HepG2 (cell line): Measurements from ENCODE around the gene PDIA5. TPM values are rescaled to one million over a fixed set of nuclear protein-coding genes. Genes with fewer than 3 reads are reported as not detected.

Experiments used
- CEBPG ChIP-seq: IDR thresholded peaks from 2 replicates; pipeline ENCODE4 v1.6.1; 2016
- HMG20B ChIP-seq: conservative IDR thresholded peaks from 2 replicates; pipeline ENCODE4 v1.6.1; 2016; ENCODE audit warnings: missing genetic modification reagents, missing compliant biosample characterization
- HNF4A ChIP-seq: sonication (generic); formaldehyde crosslinking; IDR thresholded peaks from 2 replicates; pipeline ENCODE4 v1.4.0; 2020; ENCODE audit warnings: missing genetic modification reagents
- NCOR1 ChIP-seq: fragments of 200-600 bp; sonication (generic); IDR thresholded peaks from 2 replicates; pipeline ENCODE4 v1.7.0; 2017; ENCODE audit warnings: antibody characterized with exemption, low read length, borderline replicate concordance
- PHF5A ChIP-seq: IDR thresholded peaks from one replicate; pipeline ENCODE4 v1.6.1; 2018; ENCODE audit warnings: low read depth, missing genetic modification reagents; ENCODE audit not compliant: unreplicated experiment
- PTBP1 ChIP-seq: fragments of 200-400 bp; formaldehyde crosslinking; IDR thresholded peaks from 2 replicates; pipeline ENCODE4 v1.6.1; 2018; ENCODE audit warnings: low read length, low read depth; ENCODE audit not compliant: poor library complexity, severe bottlenecking
- RFX1 ChIP-seq: fragments of 450-650 bp; IDR thresholded peaks from 2 replicates; pipeline ENCODE4 v1.6.1; 2017
- SALL1 ChIP-seq: sonication (generic); formaldehyde crosslinking; IDR thresholded peaks from 2 replicates; pipeline ENCODE4 v1.8.0; 2022; ENCODE audit warnings: mild to moderate bottlenecking, missing genetic modification reagents
- SMAD1 ChIP-seq: sonication (generic); formaldehyde crosslinking; IDR thresholded peaks from 2 replicates; pipeline ENCODE4 v1.4.0; 2020; ENCODE audit warnings: missing genetic modification reagents, low read depth, mild to moderate bottlenecking, borderline replicate concordance
- THAP11 ChIP-seq: IDR thresholded peaks from 2 replicates; pipeline ENCODE4 v1.6.1; 2016; ENCODE audit warnings: missing biosample characterization, missing genetic modification reagents
- UBTF ChIP-seq: sonication (generic); formaldehyde crosslinking; IDR thresholded peaks from 2 replicates; pipeline ENCODE4 v1.4.0; 2020; ENCODE audit warnings: mild to moderate bottlenecking, missing genetic modification reagents
- ZC3H4 ChIP-seq: sonication (generic); formaldehyde crosslinking; IDR thresholded peaks from 2 replicates; pipeline ENCODE4 v1.4.0; 2020; ENCODE audit warnings: missing genetic modification reagents, borderline replicate concordance
- ZFP37 ChIP-seq: sonication (generic); formaldehyde crosslinking; IDR thresholded peaks from 2 replicates; pipeline ENCODE4 v1.4.0; 2020; ENCODE audit warnings: missing genetic modification reagents, borderline replicate concordance
- ZMAT5 ChIP-seq: sonication (generic); formaldehyde crosslinking; IDR thresholded peaks from 2 replicates; pipeline ENCODE4 v1.5.0; 2020; ENCODE audit warnings: mild to moderate bottlenecking, low read depth, missing genetic modification reagents, borderline replicate concordance
- ZNF432 ChIP-seq: sonication (generic); formaldehyde crosslinking; IDR thresholded peaks from 2 replicates; pipeline ENCODE4 v1.5.0; 2020; ENCODE audit warnings: missing genetic modification reagents, mild to moderate bottlenecking, borderline replicate concordance
- ZNF549 ChIP-seq: sonication (generic); formaldehyde crosslinking; IDR thresholded peaks from 2 replicates; pipeline ENCODE4 v1.5.0; 2020; ENCODE audit warnings: missing genetic modification reagents
- ZNF709 ChIP-seq: sonication (generic); formaldehyde crosslinking; IDR thresholded peaks from 2 replicates; pipeline ENCODE4 v1.5.0; 2020; ENCODE audit warnings: mild to moderate bottlenecking, missing genetic modification reagents
- ZNF772 ChIP-seq: sonication (generic); formaldehyde crosslinking; IDR thresholded peaks from 2 replicates; pipeline ENCODE4 v1.5.0; 2020; ENCODE audit warnings: mild to moderate bottlenecking, missing genetic modification reagents
- ZNF879 ChIP-seq: sonication (generic); formaldehyde crosslinking; IDR thresholded peaks from 2 replicates; pipeline ENCODE4 v1.8.1; 2023; ENCODE audit warnings: missing genetic modification reagents
- ZSCAN21 ChIP-seq: sonication (generic); formaldehyde crosslinking; IDR thresholded peaks from 2 replicates; pipeline ENCODE4 v1.8.0; 2022; ENCODE audit warnings: mild to moderate bottlenecking, missing genetic modification reagents, moderate library complexity, borderline replicate concordance
- polyA plus RNA-seq, 8 experiments: library from polyadenylated mRNA; depleted of rRNA in 3 of 8; stranded (reverse) in 7 of 8; unstranded in 1 of 8; fragments of >200 nt; fragmentation: Illumina TruSeq in 4 of 8; extraction: Trizol in 4 of 8; gene quantifications; 2 replicates each; pipeline versions ENCODE4 v1.2.1 to v1.2.3, GENCODE V29; 2011 to 2016; ENCODE audit warnings: low read depth in 4 of 8, missing spikeins in 1 of 8, mixed read lengths in 1 of 8; ENCODE audit not compliant: insufficient read depth in 1 of 8
- total RNA-seq, 5 experiments: library from RNA; depleted of rRNA; stranded (reverse); fragments of >200 nt; fragmentation: Illumina TruSeq; extraction: Trizol; gene quantifications; 2 replicates each; pipeline ENCODE4 v1.2.3, GENCODE V29; 2016; ENCODE audit warnings: low read depth in 1 of 5
- TF ChIP-seq, protein P1 (sequence below): sonication (generic); formaldehyde crosslinking; IDR thresholded peaks from 2 replicates; pipeline ENCODE4 v1.4.0; 2020; ENCODE audit warnings: missing genetic modification reagents, borderline replicate concordance
- TF ChIP-seq, protein P2 (sequence below): sonication (generic); formaldehyde crosslinking; IDR thresholded peaks from 2 replicates; pipeline ENCODE4 v1.5.0; 2020; ENCODE audit warnings: missing genetic modification reagents
- TF ChIP-seq, protein P3 (sequence below): sonication (generic); formaldehyde crosslinking; IDR thresholded peaks from 2 replicates; pipeline ENCODE4 v1.5.1; 2020; ENCODE audit warnings: missing genetic modification reagents, mild to moderate bottlenecking, borderline replicate concordance

The PDIA5 gene
- total and polyA plus RNA-seq, 2 of the 13 experiments (the other 11 are each of a cell fraction or from before 2014, with no cell fraction given) = 51.3 to 74.3 TPM

DNA sequence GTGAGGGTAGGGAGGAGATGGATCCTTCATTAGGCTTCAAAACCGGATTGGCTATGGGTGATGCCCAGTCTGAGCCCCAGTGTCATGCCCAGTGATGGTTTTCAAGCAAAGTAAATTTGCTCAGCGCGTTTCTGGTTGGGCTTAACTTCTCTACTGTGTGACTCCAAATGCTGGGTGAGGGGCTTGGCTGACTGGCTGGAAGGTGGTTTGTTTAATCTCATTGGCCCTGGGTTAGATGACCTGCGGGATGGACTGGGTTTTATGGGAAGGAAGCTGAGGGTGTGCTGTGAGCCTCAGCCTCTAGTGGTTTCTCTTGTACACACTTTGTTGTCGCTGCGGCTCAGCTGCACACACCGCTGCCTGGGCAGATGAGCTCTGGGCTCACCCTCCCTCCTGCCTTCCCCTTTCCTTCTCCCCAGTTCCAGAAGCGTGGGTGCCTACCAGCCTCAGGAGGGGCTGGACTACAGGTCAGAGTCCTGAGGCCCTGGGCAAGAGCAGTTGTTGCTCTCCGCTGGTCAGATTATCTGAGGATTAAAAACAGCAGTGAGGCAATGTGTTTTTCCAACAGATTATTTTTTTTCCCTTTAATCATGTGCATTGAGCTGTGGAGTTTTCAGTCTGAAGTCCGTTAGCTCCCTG is 18.6 kb downstream of the PDIA5 start (continued):
- peak; percentile 75 for TF ChIP-seq UBTF (CRISPR knock-in tag)
- TF ChIP-seq ZNF709 (CRISPR knock-in tag) = no peak
- TF ChIP-seq PTBP1 = no peak
- no peak for TF ChIP-seq HMG20B (CRISPR knock-in tag)
- no peak for TF ChIP-seq PHF5A (CRISPR knock-in tag)
- peak; percentile 16; the same call in 1 of the 2 replicates for TF ChIP-seq THAP11 (CRISPR knock-in tag)
- peak; percentile 88 for TF ChIP-seq SALL1 (CRISPR knock-in tag)
- TF ChIP-seq ZSCAN21 (CRISPR knock-in tag) = no peak; the same call in 1 of the 2 replicates
- TF ChIP-seq HNF4A = peak; percentile 93
- TF ChIP-seq CEBPG (CRISPR knock-in tag) = peak; percentile 48
- TF ChIP-seq, protein P1, sequence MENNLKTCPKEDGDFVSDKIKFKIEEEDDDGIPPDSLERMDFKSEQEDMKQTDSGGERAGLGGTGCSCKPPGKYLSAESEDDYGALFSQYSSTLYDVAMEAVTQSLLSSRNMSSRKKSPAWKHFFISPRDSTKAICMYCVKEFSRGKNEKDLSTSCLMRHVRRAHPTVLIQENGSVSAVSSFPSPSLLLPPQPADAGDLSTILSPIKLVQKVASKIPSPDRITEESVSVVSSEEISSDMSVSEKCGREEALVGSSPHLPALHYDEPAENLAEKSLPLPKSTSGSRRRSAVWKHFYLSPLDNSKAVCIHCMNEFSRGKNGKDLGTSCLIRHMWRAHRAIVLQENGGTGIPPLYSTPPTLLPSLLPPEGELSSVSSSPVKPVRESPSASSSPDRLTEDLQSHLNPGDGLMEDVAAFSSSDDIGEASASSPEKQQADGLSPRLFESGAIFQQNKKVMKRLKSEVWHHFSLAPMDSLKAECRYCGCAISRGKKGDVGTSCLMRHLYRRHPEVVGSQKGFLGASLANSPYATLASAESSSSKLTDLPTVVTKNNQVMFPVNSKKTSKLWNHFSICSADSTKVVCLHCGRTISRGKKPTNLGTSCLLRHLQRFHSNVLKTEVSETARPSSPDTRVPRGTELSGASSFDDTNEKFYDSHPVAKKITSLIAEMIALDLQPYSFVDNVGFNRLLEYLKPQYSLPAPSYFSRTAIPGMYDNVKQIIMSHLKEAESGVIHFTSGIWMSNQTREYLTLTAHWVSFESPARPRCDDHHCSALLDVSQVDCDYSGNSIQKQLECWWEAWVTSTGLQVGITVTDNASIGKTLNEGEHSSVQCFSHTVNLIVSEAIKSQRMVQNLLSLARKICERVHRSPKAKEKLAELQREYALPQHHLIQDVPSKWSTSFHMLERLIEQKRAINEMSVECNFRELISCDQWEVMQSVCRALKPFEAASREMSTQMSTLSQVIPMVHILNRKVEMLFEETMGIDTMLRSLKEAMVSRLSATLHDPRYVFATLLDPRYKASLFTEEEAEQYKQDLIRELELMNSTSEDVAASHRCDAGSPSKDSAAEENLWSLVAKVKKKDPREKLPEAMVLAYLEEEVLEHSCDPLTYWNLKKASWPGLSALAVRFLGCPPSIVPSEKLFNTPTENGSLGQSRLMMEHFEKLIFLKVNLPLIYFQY (CRISPR knock-in tag) = no peak
- no peak for TF ChIP-seq ZNF772 (CRISPR knock-in tag)
- no peak for TF ChIP-seq SMAD1 (CRISPR knock-in tag)
- no peak for TF ChIP-seq ZNF432 (CRISPR knock-in tag)
- TF ChIP-seq RFX1 = no peak
- no peak for TF ChIP-seq ZFP37
- TF ChIP-seq, protein P2, sequence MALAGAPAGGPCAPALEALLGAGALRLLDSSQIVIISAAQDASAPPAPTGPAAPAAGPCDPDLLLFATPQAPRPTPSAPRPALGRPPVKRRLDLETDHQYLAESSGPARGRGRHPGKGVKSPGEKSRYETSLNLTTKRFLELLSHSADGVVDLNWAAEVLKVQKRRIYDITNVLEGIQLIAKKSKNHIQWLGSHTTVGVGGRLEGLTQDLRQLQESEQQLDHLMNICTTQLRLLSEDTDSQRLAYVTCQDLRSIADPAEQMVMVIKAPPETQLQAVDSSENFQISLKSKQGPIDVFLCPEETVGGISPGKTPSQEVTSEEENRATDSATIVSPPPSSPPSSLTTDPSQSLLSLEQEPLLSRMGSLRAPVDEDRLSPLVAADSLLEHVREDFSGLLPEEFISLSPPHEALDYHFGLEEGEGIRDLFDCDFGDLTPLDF (CRISPR knock-in tag) = 0 out of 2 replicates have a peak, but pooled peaks have one; percentile 8
- TF ChIP-seq ZMAT5 = no peak
- TF ChIP-seq NCOR1 = peak; percentile 49; the same call in 1 of the 2 replicates
- TF ChIP-seq, protein P3, sequence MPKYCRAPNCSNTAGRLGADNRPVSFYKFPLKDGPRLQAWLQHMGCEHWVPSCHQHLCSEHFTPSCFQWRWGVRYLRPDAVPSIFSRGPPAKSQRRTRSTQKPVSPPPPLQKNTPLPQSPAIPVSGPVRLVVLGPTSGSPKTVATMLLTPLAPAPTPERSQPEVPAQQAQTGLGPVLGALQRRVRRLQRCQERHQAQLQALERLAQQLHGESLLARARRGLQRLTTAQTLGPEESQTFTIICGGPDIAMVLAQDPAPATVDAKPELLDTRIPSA (CRISPR knock-in tag) = no peak
- no peak for TF ChIP-seq ZNF879
- TF ChIP-seq ZC3H4 (CRISPR knock-in tag) = no peak
- TF ChIP-seq ZNF549 (CRISPR knock-in tag) = no peak
